HG03108 (cell line): ENCODE data around the gene G6PC2.

Experiments used
- ATAC-seq: cut with Tn5 transposase; IDR thresholded peaks from one replicate; pipeline ENCODE4 v1.9.1; 2021; ENCODE audit warnings: moderate library complexity; ENCODE audit not compliant: unreplicated experiment

Gene G6PC2

GRCh38 chr2:168941297-168941696, 40.2 kb downstream of the G6PC2 start:
- ATAC-seq, result no peak

- ATAC-seq, result no peak
Measured at GRCh38 chr2:168944065-168944464, 43.0 kb downstream of the G6PC2 start.

GRCh38 chr2:168945508-168945907, 44.4 kb downstream of the G6PC2 start:
- ATAC-seq, result no peak

GRCh38 chr2:168948621-168949212, 47.6 kb downstream of the G6PC2 start:
- ATAC-seq, result no peak

GRCh38 chr2:168949324-168949723, 48.2 kb downstream of the G6PC2 start:
- ATAC-seq, result no peak

- ATAC-seq, result no peak
Measured at GRCh38 chr2:168951871-168952270, 50.8 kb downstream of the G6PC2 start.

- no peak for ATAC-seq
Measured at GRCh38 chr2:168952424-168952823, 51.3 kb downstream of the G6PC2 start.

GRCh38 chr2:168954256-168954655, 53.2 kb downstream of the G6PC2 start:
- no peak for ATAC-seq

- ATAC-seq, result no peak
Measured at GRCh38 chr2:168955321-168955720, 54.2 kb downstream of the G6PC2 start.

- no peak for ATAC-seq
Measured at GRCh38 chr2:168956392-168956791, 55.3 kb downstream of the G6PC2 start.
